Stimulated activated CD4-positive, alpha-beta T cell treated with anti-CD3 and anti-CD28 coated beads, Interleukin-1b, Interleukin-23, amount 100 ng/mL, for 1 hour (primary cell): ENCODE data around the gene DPF1.
A peak's percentile ranks its signal among the peaks of the same experiment; 100 is the strongest.
"Not testable (repeated sequence)": the region's sequence is repeated elsewhere in the genome, so short reads cannot be mapped to it uniquely, and the experiment has no call there.

Experiments used
- DNase-seq, 2 donors: peaks; one replicate each; pipeline ENCODE4 v3.0.0-alpha.2; 2020; ENCODE audit warnings: low read depth in 2 of 2

The DPF1 gene

DNA sequence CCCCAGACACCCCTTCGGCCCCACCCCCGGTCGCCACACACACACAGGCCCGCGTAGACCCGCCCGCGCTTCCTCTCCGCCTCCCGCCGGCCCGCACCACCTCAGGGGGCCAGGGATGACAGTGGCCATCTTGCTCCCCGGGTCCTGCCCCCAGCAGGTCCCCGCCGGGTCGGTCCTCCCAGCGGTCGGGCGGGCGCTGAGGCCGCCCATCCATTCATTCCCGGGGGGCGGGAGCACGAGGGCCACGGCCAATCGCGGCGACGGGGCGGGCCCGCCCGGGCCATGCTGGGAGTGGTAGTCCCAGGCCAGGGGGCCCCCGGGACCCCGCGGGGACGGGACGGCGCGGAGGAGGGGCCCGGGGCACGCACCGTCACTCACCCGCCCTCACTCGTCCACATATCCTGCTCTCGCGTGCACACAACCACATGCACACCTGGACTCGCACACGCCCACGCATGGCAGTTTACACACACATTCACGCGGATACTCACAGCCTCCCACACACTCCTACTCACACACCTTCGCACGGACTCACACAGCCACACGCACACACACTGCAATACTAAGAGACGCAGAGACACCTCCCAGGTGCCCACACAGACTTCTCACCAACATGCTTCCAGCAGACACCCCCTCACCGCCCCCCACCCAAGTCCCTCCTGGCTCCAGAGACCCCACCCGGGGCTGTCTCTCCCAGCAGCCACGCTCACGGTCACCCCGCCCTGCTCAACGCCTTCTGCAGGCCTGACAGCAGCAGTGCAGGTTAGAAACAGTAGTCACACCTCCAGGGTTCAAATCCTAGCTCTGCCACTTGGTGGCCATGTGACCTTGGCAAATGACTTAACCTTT lies at the start of gene DPF1:
Gene DPF1 (minus strand): TSS at position 209 of the 849 bp plus-strand sequence. CDS start 80 bp downstream, at position 129.
- DNase-seq, result peak in 1 of 2 donors; percentile 29

DNA sequence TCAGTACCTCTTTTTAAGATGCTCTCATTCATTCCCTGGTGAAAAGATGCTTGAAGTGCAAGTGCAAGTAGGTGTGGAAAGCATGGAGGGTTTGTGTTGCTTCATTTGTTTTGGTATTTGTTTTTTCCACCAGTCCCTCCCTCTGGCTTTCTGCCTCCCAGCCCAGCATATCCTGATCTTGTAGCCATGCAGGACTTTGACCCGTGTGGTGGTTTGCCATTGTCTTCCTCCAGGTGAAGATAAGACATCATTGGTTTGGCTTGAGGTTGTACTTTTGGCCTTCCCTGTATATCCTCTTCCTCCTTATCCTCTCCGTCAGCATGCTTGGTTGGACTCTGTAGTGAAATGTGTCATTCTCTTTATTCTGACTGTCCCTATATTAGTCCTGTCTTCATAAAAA lies 49.5 kb upstream of the DPF1 start:
- no peak for DNase-seq

DNA sequence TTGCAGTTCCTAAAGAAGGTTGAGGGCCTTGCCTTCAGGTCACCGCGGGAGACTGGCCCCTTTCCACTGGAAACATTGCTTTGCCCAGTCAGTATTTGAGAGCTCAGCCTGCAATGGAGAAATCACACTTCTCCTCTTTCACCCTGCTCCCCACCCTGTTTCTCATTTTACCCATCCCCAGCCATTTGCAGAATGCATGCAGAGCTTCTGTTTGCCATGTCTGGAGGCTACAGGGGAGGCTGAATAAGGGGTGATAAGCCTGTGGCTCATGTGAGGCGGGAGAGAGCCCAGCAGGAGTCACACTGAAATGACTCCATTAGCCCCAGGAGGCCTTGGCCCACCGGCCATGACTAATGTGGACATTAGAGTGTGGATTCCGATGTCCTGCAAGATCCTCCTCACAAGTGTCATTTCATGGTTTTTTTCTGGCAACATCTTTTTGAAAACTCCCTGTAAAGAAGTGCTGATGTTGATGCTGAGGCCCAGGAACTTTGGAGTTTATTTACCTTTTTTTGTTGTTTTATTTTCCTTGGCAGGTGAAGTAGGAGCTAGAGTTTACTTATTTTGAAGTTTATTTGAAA lies 46.7 kb upstream of the DPF1 start:
- no peak for DNase-seq

DNA sequence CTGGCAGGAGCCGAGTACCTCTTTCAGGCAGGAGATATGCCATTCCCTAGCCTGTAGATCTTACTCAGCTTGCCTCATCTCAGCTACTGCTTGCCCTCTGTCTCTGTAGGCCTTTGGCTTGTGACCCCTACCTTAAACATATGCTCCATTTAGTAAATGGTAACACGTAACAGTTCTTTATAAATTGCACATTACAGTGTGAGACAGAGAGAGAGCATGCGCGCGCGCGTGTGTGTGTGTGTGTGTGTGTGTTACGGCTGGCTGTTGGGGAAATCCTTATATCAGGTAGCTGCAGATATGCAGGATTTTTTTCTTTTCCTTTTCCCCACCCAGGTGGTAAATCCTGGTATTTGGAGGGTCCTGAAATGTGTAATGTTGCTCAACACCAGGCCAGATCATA lies 44.5 kb upstream of the DPF1 start:
- DNase-seq, result no peak

DNA sequence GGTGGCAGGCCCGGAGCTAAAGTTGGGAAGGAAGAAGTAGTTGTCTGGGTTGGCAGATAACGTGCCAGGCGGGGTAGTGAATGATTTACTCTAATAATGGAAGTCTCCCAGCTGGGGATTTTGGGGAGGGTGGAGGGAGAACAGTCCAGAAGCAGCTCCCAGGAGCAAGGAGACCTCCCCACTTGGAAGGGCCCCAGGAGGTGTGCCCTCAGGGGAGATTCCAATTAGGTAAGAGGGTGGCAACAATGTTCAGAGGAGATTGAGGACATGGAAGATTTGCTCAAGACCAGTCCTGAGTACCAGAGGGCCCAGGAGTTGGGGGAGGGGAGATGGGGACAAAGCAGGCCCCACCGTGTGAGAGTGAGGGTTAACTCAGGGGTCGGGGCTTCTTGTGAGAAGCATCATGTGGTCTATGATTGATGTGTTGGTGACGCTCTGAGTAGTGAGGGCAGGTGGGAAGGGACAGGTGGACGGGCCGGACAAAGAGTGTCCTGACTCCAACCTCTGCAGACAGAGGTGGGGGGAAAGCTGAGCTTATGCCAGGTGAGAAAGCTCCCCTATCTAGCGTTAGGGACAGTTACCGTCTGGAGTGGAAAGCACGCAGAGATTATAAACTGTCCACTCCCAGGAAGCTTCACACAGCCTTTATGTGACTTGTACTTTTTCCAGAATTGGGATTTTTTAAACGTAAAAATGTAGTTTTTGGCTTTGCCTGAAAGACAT lies 43.9 kb upstream of the DPF1 start:
- DNase-seq, result no peak

DNA sequence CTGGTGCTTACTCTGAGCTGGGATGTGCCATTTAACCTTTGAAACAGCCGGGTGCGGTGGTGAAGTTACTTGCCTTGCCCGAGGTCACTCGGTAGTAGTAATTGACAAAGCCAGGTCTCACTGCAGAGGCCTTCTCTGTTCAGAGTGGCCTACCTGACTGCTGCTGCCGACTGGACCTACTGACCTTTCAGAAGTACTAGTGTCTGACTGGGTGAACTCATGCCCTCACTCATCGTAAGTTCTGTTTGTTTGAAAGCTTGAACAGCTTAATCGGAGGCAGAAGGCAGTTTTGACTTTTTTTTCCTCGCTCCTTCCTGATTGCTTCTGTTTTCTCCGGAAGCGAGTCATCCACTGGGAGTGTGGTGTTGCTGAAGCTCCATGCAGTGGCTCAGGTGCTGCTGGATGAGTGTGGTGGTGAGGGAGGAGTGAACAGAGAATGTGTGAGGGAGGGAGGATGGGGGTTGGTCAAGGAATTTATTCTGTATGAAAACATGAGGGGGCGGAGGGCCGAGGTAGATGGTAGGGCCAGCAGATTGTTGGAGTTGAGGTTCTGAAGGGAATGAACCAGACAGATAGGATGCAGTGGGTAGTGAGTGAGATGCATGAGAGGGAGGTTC lies 43.1 kb upstream of the DPF1 start:
- no peak for DNase-seq

DNA sequence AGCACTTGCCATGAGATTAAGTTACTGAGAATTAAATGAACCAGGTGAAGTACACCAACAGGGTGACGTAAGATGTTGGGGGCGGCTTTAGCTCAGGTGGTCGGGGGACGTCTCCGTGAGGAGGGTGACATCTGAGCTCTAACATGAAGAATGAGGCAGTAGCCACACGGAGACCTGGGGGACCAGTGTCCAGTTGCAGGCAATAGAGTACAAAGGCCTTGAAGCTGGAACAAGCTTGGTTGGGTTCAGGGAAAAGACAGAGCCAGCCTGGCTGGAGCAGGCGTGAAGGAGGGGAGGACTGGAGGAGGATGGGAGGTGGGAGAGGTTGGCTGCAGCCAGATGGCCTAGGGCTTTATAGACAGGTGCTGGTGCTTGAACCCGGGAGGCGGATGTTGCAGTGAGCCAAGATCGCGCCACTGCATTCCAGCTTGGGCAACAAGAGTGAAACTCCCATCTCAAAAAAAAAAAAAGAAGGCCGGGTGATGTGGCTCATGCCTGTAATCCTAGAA lies 42.0 kb upstream of the DPF1 start:
- no peak for DNase-seq

DNA sequence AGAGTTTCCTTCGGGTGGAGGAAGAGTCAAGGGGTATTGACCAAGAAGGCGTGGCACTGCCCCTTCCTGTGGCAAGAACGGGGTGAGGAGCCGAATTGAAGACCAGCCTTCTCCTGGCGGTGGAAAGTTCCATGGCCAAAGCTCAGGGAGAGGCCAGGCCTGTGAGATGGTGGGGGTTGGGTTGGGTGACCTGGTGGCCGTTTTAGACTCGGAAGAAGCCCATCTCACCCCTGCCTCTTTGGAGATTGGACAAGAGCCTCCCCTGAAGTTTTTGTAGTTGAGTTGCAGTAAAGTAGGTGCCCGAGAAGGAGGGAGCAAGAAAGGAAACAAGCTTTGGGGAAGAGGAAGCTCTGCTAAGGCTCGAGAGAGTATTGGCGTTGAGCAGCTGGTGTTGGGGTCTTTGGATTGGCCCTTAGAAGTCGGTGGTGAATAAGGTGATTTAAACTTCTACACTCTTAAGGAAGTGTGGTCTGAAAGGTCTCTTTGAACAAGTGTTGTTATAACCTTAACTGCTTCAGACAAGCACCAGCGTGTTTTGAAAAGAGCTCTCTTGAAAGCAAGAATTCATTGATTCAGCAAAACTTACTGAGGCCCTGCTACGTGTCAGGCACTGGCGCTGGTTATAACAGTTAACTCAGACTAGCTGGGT lies 41.3 kb upstream of the DPF1 start:
- no peak for DNase-seq

DNA sequence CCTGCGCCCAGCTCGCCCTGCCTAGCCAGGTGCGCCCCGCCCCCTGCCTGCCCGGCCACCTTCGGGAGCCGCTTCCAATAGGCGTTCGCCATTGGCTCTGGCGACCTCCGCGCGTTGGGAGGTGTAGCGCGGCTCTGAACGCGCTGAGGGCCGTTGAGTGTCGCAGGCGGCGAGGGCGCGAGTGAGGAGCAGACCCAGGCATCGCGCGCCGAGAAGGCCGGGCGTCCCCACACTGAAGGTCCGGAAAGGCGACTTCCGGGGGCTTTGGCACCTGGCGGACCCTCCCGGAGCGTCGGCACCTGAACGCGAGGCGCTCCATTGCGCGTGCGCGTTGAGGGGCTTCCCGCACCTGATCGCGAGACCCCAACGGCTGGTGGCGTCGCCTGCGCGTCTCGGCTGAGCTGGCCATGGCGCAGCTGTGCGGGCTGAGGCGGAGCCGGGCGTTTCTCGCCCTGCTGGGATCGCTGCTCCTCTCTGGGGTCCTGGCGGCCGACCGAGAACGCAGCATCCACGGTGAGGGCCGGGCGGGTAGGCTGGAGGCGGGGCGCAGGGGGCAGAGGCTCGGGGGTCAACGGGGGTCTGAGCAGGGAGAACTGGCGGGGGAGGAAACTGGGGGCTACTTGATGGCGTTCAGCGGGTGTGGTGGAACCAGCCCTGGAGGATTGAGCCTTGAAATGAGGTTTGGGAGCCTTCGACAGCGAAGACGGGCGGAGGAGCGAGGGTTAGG lies 40.6 kb upstream of the DPF1 start, which contains the start of gene SPINT2:
Gene SPINT2 (plus strand): TSS at position 88 of the 727 bp plus-strand sequence. CDS start 320 bp downstream, at position 408.
- DNase-seq, result no peak

DNA sequence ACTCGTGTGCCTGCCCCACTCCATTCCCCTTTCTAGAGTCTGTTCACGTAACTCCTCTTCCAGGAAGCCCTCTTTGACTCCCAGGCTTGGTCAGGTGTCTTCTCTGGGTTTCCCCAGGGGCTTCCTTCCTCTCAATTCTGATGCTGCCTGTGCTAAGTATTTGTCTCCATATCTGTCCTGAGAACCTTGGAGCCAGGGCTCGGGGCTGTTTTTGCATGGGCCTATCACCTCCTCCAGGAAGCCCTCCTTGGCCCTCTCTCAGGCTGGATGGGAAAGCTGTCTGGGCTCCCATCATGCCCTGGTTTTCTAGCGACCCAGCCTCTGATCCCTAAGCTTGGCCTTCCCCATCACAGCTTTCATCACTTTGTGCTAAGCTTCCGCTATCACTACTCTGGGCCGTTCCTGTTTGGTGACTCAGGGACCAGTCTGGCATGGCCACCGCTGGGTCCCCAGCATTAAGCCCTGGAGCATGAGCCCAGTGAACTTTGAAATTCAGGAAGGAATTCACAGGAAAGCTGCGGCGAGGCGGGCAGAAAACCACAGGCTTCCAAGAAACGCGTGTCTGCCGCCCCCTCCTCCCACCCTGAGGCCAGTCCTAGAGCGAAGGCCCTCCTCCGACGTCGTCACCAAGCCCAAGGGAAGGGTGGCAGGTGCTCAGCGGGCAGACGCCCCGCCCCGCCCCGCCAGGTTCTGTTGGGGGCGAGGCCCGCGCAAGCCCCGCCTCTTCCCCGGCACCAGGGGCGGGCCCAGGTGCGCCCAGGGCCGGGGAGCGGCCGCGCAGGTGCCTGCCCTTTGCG lies 39.9 kb upstream of the DPF1 start:
- DNase-seq, result peak; percentile 51 to 54

DNA sequence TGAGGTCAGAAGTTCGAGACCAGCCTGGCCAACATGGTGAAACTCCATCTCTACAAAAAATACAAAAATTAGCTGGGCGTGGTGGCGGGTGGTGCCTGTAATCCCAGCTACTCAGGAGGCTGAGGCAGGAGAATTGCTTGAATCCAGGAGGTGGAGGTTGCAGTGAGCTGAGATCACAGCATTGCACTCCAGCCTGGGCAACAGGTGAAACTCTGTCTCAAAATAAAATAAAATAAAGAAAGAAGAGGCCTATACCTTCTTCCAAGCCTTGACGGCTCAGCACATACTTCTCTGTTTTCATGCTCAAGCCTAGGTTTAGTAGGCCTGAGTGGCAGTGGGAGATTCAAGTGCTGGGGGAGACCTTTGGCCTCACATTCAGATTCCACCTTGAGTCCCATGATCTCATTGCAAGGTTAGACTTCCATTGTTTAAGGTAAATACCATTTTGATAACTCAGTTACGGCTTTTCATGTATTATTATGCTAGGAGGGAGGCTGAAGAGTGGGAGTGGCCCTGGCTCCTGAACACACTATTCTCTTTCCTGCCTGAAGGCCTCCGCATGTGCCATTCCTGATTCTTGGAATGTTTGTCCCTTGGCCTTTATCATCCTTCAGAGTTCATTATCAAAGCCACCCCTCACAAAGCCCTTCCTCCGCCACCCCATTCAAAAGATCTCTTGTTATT lies 38.7 kb upstream of the DPF1 start:
- DNase-seq, result no peak

DNA sequence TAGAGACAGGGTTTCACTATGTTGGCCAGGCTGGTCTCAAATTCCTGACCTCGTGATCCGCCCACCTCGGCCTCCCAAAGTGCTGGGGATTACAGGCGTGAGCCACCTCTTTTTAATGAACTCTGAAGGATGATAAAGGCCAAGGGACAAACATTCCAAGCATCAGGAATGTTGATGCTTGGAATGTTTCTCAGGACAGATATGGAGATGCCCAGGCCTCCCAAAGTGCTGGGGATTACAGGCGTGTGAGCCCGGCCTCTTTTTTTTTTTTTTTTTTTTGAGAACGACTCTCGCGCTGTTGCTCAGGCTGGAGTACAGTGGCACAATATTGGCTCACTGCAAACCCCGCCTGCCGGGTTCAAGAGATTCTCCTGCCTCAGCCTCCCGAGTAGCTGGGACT lies 37.9 kb upstream of the DPF1 start:
- not testable (repeated sequence) for DNase-seq

DNA sequence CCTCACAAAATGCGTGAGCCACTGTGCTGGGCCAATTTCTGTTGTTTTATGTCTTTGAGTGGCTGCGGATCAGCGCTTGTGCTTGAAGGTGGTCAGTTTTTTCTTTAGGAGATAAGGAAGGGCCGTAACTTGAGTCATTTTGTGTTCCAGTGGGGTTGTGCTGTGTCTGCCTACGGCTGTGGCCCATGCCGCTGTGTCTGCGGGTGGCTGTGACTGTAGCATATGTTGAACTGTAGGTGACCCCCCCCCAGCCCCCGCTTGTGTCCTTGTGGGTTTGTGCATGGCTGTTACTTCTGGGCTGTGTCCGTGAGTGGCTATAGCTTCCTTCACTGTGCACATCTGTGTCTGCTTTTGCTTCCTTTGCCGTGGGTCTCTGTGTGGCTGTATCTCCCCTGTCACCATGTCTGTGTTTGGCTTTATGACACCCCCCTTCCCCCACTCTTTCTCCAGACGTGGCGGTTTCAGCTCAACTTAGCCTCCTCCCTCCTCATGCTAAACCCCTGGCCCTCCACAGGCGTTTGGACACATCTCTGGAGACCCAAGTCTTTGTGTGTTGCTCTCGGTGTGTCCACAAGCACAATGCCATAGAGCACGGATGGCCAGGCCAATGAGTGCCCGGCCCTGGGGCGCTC lies 31.5 kb upstream of the DPF1 start:
- no peak for DNase-seq

DNA sequence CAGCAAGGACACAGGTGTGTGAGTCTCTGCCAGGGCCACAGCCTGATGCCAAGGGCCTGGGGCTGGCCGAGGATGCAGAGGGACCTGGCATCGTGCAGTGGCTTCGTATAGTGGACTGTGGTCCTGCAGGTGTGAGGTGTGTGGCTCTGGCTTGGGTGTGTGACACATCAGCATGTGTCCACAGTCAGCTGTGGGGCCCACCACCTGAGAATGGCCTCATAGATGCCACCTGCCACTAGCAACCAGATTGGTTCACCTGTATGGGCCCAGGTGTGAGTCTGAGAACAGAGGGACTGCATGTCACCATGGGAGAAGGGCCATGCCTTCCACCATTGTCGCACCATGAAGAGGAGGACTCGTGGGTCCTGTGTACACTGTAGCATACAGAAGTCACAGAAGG lies 29.8 kb upstream of the DPF1 start:
- no peak for DNase-seq

DNA sequence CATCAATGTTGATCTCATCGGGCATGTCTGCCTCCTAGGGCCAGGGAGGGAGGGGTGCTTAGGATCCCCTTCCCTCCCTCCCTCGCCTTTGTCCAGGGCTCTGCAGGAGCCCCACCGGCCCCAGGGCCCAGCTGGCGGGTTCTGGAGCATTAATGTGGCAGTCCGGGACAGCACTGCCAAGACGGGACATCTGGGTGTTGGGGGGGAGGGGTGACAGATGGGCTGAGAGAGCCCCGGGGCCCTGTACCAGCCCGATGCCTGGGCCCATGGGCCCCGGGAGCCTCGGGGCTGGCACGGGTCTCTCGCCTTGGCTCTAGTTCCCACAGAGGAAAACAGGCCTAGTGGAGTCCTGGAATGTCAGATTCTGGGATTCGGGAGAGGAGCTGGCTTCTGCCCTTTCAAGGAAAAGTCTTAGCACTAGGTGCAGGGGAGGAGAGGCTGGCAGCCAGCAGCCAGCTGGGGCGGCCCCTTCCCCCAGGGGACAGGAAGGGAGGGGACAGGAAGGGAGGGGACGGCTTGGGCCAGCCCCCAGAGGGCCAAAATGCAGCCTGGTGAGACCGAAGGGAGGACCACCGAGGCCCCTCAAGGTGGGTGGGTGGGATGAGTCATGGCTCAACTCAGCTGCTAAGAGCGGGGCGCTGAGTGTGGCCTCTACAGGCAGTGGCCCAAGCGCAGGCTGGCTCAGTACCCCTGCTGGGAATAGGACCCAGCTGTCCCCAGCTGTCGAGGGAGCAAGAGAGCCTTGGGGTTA lies 29.1 kb upstream of the DPF1 start:
- no peak for DNase-seq

DNA sequence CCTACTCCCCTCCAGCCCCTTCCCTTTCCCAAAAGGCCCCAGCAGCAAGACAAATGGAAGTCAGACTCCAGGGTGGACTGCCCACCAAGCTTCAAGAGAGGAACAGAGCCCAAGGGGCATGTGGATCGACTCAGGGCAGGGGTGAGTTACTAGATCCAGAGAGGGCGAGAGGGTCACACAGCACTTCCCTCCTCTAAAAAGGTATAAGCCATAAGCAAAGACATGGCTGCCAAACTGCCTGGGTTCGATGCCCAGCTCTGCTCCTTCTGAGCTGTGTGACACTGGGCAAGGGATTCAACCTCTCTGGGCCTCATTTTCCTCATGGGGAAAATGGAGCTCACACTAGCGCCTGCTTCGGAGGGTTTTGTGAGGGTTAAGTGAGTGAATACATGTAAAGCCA lies 28.4 kb upstream of the DPF1 start:
- DNase-seq, result no peak

DNA sequence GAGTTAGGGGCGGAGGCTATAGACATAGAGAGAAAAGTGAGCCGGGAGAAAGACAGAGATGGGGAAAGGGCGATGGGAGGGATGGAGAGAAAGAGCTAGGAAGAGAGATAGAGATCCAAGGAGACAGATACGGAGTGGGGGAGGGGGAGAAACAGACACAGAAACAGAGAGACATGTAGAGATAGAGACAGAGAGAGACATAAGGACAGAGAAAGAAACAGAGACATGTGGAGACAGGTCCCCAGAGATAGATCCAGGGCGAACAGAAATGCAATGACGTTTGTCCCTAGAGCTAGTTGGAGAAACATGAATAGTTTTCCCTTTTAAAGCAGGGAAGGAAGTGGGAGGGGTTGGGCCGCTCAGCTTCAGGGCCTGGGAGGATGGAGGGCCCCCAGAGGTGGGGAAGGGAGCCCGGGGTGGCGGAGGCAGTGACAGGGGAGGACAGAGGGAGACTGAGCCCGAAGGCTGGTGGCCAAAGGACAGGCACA lies 27.6 kb upstream of the DPF1 start:
- no peak for DNase-seq
